CD4-positive, alpha-beta T cell (primary cell): ENCODE measurements around the gene PTPRT. TPM values are rescaled to one million over a fixed set of nuclear protein-coding genes. Genes with fewer than 3 reads are reported as not detected.

Experiments
- ATAC-seq: fragments of 200-7000 bp; cut with Tn5 transposase; one replicate; pipeline ENCODE4 v1.10.0; 2022; ENCODE audit warnings: mild to moderate bottlenecking; ENCODE audit not compliant: poor library complexity
- CTCF ChIA-PET: fragments of 350-600 bp; sonication (Branson Sonifier 250); formaldehyde crosslinking; loops from one replicate; lab custom pipeline; 2021; ENCODE audit warnings: antibody characterized with exemption, inconsistent platforms; lab: Charles Lee
- POLR2A ChIA-PET: fragments of 350-600 bp; sonication (Branson Sonifier 250); formaldehyde crosslinking; loops from one replicate; lab custom pipeline; 2021; ENCODE audit warnings: antibody characterized with exemption, inconsistent platforms; lab: Charles Lee
- DNase-seq, 14 experiments: peaks; one replicate each; pipeline ENCODE4 v3.0.0-alpha.2; 2013 to 2020; ENCODE audit warnings: mixed read lengths in 2 of 14
- H3K27ac ChIP-seq, 2 donors: one replicate each; pipeline versions ENCODE4 v1.5.1 to v1.7.0; 2013; ENCODE audit warnings: low read length in 2 of 2, low read depth in 1 of 2, mild to moderate bottlenecking in 1 of 2
- H3K27me3 ChIP-seq, 2 experiments: 1 replicate in 1 of 2; 2 replicates in 1 of 2; pipeline versions ENCODE4 v1.6.1 to v1.7.0; 2013; ENCODE audit warnings: low read length in 2 of 2, control low read depth in 1 of 2, mild to moderate bottlenecking in 1 of 2, moderate library complexity in 1 of 2; ENCODE audit not compliant: insufficient read depth in 2 of 2, control insufficient read depth in 1 of 2
- H3K36me3 ChIP-seq: one replicate; pipeline ENCODE4 v1.6.1; 2013; ENCODE audit warnings: low read length, control low read depth; ENCODE audit not compliant: insufficient read depth
- H3K4me1 ChIP-seq: one replicate; pipeline ENCODE4 v1.6.1; 2013; ENCODE audit warnings: low read length, control low read depth; ENCODE audit not compliant: insufficient read depth
- H3K4me3 ChIP-seq: one replicate; pipeline ENCODE4 v1.5.1; 2013; ENCODE audit warnings: mild to moderate bottlenecking, low read length, moderate library complexity
- H3K9me3 ChIP-seq, 2 experiments: 1 replicate in 1 of 2; 2 replicates in 1 of 2; pipeline versions ENCODE4 v1.6.1 to v1.7.0; 2013; ENCODE audit warnings: low read length in 2 of 2, mild to moderate bottlenecking in 2 of 2, control low read depth in 1 of 2, moderate library complexity in 1 of 2; ENCODE audit not compliant: control insufficient read depth in 1 of 2, insufficient read depth in 1 of 2
- H3K27ac Mint-ChIP-seq: one replicate; pipeline ENCODE4 v1.8.0; 2020; ENCODE audit warnings: mixed read lengths
- H3K27me3 Mint-ChIP-seq: one replicate; pipeline ENCODE4 v1.8.0; 2021; ENCODE audit warnings: mixed read lengths
- H3K36me3 Mint-ChIP-seq: one replicate; pipeline ENCODE4 v1.8.0; 2021; ENCODE audit warnings: low read depth, mixed read lengths
- H3K4me1 Mint-ChIP-seq: one replicate; pipeline ENCODE4 v1.8.0; 2021; ENCODE audit warnings: low read depth, mixed read lengths
- H3K4me3 Mint-ChIP-seq: one replicate; pipeline ENCODE4 v1.8.0; 2020; ENCODE audit warnings: mild to moderate bottlenecking, mixed read lengths
- H3K9me3 Mint-ChIP-seq: one replicate; pipeline ENCODE4 v1.8.0; 2020; ENCODE audit warnings: mixed read lengths
- CTCF ChIP-seq: fragments of 200-600 bp; IDR thresholded peaks from one replicate; pipeline ENCODE4 v1.8.0; 2022; ENCODE audit warnings: antibody characterized with exemption, mild to moderate bottlenecking
- intact Hi-C, 2 experiments: fragments of 100-400 bp; cut with DNase I in 1 of 2; cut with micrococcal nuclease in 1 of 2; formaldehyde crosslinking; loops; one replicate each; pipeline versions ENCODE4 v1.15.1 to v1.9.0; 2023 to 2025; cut with DNase I, micrococcal nuclease
- total RNA-seq, 174 experiments: library from RNA in 2 of 174; stranded (reverse) in 2 of 174; gene quantifications; one replicate each; pipeline ENCODE4 v1.2.3 and lab custom pipeline; 2021 to 2026

PTPRT gene
- total RNA-seq, 2 experiments from 2014 or later, result not detected

- ChIA-PET CTCF (no interaction called here), POLR2A (no interaction called here)
- H3K27ac Mint-ChIP-seq, result no peak overlapping the region
- DNase-seq (no peak), ATAC-seq (no peak)
- no peaks in the 10 kb centered on the region for H3K27me3 Mint-ChIP-seq
- intact Hi-C loops, result no loop called here
- no peak overlapping the region for H3K27ac ChIP-seq
- H3K4me1 Mint-ChIP-seq, result no peaks in the 10 kb centered on the region
- TF ChIP-seq CTCF, result no peak
- H3K9me3 ChIP-seq, result peaks cover 0 to 4% of the 10 kb centered on the region in 2 experiments
- no peaks in the 10 kb centered on the region for H3K36me3 Mint-ChIP-seq
- H3K4me1 ChIP-seq, result no peaks in the 10 kb centered on the region
- no peaks in the 10 kb centered on the region for H3K27me3 ChIP-seq
- peaks cover 3% of the 10 kb centered on the region for H3K9me3 Mint-ChIP-seq
- no peaks in the 10 kb centered on the region for H3K36me3 ChIP-seq
- H3K4me3 ChIP-seq, result no peak overlapping the region
- no peak overlapping the region for H3K4me3 Mint-ChIP-seq
These were observed 687.1 kb downstream of the PTPRT start for GRCh38 chr20:42502591-42502990.

GRCh38 chr20:42496595-42496994 lies 693.1 kb downstream of the PTPRT start:
- ATAC-seq (no peak), DNase-seq (no peak)
- H3K36me3 ChIP-seq, result no peaks in the 10 kb centered on the region
- no peaks in the 10 kb centered on the region for H3K9me3 ChIP-seq
- intact Hi-C loops, result no loop called here
- Mint-ChIP-seq H3K4me3 (no peak overlapping the region), H3K4me1 (no peaks in the 10 kb centered on the region), H3K27me3 (no peaks in the 10 kb centered on the region), H3K36me3 (no peaks in the 10 kb centered on the region), H3K9me3 (peaks cover 3% of the 10 kb centered on the region), H3K27ac (no peak overlapping the region)
- ChIA-PET CTCF (no interaction called here), POLR2A (interaction anchor here (0.6 kb wide), 1 partner anchor 12 kb away, joined by 4 read pairs; no protein-coding TSS in a partner anchor)
- no peaks in the 10 kb centered on the region for H3K4me1 ChIP-seq
- TF ChIP-seq CTCF, result no peak
- no peaks in the 10 kb centered on the region for H3K27me3 ChIP-seq
- no peak overlapping the region for H3K27ac ChIP-seq
- H3K4me3 ChIP-seq, result no peak overlapping the region

DNA sequence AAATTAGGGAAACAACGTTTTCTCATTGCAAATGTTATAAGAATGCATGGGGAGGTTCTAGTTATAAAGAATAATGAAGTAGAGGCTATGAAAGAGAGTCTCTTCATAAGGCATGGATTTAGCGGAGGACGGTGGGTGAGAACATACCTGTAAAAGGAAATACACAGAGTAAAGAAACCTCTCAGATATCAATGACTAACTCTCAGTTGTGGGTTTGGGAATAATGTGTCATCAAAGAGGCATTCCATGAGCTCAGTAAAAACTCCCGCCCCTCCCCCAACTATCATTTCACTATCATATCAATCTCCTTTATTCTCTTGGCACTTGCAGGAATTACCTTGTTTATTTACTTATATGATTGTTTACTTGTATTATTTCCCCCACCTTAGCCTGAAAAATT lies 695.4 kb downstream of the PTPRT start:
- Mint-ChIP-seq H3K4me1 (no peaks in the 10 kb centered on the region), H3K27me3 (no peaks in the 10 kb centered on the region), H3K9me3 (peaks cover 3% of the 10 kb centered on the region), H3K36me3 (no peaks in the 10 kb centered on the region), H3K4me3 (no peak overlapping the region), H3K27ac (no peak overlapping the region)
- no peak for DNase-seq
- H3K27ac ChIP-seq, result no peak overlapping the region
- no peaks in the 10 kb centered on the region for H3K27me3 ChIP-seq
- H3K4me1 ChIP-seq, result no peaks in the 10 kb centered on the region
- H3K9me3 ChIP-seq, result no peaks in the 10 kb centered on the region
- intact Hi-C loops, result no loop called here
- no peak for TF ChIP-seq CTCF
- no peak overlapping the region for H3K4me3 ChIP-seq
- no peaks in the 10 kb centered on the region for H3K36me3 ChIP-seq
- ChIA-PET POLR2A (no interaction called here), CTCF (no interaction called here)
- no peak for ATAC-seq
